Measurements from ENCODE around the gene ESD. TPM values are rescaled to one million over a fixed set of nuclear protein-coding genes. Genes with fewer than 3 reads are reported as not detected.
A peak's percentile ranks its signal among the peaks of the same experiment; 100 is the strongest.

Gene ESD, protein sequence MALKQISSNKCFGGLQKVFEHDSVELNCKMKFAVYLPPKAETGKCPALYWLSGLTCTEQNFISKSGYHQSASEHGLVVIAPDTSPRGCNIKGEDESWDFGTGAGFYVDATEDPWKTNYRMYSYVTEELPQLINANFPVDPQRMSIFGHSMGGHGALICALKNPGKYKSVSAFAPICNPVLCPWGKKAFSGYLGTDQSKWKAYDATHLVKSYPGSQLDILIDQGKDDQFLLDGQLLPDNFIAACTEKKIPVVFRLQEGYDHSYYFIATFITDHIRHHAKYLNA
- total RNA-seq (2021; ENCODE audit: unreplicated experiment): 68.3 TPM
- polyA plus RNA-seq (2012; ENCODE audit: insufficient read length): 50.2 TPM
- Bru-seq, nascent RNA: percentile 82 among the genes with signal in this experiment
- BruChase-seq, experiment 1, labeled RNA remaining after a 2-hour chase: percentile 65 among the genes with signal in this experiment
- percentile 79 among the genes with signal in this experiment for BruChase-seq, experiment 2, labeled RNA remaining after a 6-hour chase
- long read RNA-seq, transcript ESD-202 (10 exons, 1,192 nt): major isoform, 36 of 55 reads
- long read RNA-seq, partial matches to known transcripts: 13 of 55 reads
- long read RNA-seq, other reads (novel, unspliced or antisense): 6 of 55 reads

DNA sequence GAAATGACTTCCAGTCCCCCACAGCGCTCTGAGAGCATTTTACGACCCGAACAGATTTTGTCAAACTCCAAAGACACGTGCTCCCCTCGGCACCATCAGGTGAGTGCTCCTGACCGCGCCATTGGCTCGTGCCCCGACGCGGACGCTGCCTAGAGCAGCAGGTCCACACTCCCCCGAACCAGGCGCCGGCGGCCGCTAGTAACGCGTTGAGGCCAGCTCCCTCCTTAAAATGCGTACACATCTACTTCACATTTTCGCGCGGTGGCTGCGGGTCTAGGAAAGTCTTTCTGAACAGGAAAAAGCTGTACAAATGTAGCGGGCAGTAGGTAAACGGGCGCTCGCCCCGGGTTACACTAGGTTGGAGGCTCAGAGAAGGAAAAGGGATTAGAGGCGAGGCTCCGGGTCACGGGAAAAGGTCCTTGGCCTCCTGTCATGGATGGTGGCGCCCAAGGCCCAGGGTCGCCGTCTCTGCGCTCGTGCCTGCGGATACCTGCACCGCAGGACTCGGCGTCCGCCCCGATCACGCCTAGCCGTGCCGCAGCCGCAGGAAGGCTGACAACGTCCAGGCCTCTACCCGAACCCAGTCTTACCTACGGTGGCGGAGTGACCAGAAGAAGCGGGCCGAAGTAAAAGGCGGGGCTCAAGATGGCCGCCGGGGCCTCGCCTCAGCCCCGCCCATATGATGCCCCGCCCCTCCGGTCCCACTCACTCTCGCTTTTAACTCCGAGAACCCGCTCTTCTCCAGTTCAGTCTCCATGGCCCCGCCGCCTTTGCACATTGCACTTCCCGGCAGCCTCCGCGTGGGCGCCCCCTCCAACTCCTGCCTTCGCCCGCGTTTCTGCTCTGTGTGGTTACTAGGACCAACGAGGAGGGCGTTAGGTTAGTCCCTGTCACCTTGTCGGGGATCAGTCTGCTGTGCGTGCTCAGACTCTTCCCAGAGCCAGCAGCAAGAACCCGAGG is at the start of gene ESD:
Gene ESD, minus strand, starts transcription at position 647 of the 960 bp plus-strand sequence. CDS start 5,748 bp downstream, outside the sequence.
- no peaks in the 10 kb centered on the region for H3K27me3 ChIP-seq (ENCODE audit: control insufficient read depth, insufficient read depth, low read length)
- no peaks in the 10 kb centered on the region for H3K9me3 ChIP-seq (ENCODE audit: control insufficient read depth, insufficient read depth, low read depth, low read length)
- peak within 1 kb of the TSS; percentile 75 to 81 for H3K4me3 ChIP-seq (ENCODE audit: low read depth in 2 of 2, low read length in 2 of 2)
- CTCF ChIA-PET: no interaction called here
- POLR2A ChIA-PET: interaction anchor here (0.7 kb wide), 1 partner anchor 963 kb away, joined by 4 read pairs; no protein-coding TSS in a partner anchor
- peaks cover 7% of the 10 kb centered on the region for H3K4me1 ChIP-seq (ENCODE audit: control insufficient read depth, insufficient read depth, low read length)
- intact Hi-C loops (cut with micrococcal nuclease; ENCODE audit: unreplicated experiment): no loop called here
- TF ChIP-seq SIN3A (IDR thresholded peaks at IDR 0.05; ENCODE audit: borderline replicate concordance, insufficient read depth, low read depth, low read length) (no peak), TCF7L2 (IDR thresholded peaks at IDR 0.05; ENCODE audit: low read depth, low read length) (no peak), POLR2AphosphoS5 (IDR thresholded peaks at IDR 0.05; ENCODE audit: low read depth, low read length) (peak; percentile 76)
- peak; percentile 96 for ATAC-seq
- in situ Hi-C loops (cut with HindIII; ENCODE audit: low pct_unique_long_range_greater_than_20kb, low sequenced_read_pairs): no loop called here
- DNase-seq (ENCODE audit: low read depth, low spot score): peak; percentile 27
- H3K36me3 ChIP-seq (ENCODE audit: control insufficient read depth, insufficient read depth, low read length): peaks cover 2% of the 10 kb centered on the region
- H3K27ac ChIP-seq (ENCODE audit: low read length): peak within 1 kb of the TSS; percentile 93
- no TSS peak for BruUV-seq (replicated peaks)

- DNase-seq (ENCODE audit: low read depth, low spot score) (no peak), ATAC-seq (no peak)
- intact Hi-C loops (cut with micrococcal nuclease; ENCODE audit: unreplicated experiment): no loop called here
- in situ Hi-C loops (cut with HindIII; ENCODE audit: low pct_unique_long_range_greater_than_20kb, low sequenced_read_pairs): no loop called here
- no peak for TF ChIP-seq TCF7L2 (IDR thresholded peaks at IDR 0.05; ENCODE audit: low read depth, low read length)
- TF ChIP-seq, protein P1, sequence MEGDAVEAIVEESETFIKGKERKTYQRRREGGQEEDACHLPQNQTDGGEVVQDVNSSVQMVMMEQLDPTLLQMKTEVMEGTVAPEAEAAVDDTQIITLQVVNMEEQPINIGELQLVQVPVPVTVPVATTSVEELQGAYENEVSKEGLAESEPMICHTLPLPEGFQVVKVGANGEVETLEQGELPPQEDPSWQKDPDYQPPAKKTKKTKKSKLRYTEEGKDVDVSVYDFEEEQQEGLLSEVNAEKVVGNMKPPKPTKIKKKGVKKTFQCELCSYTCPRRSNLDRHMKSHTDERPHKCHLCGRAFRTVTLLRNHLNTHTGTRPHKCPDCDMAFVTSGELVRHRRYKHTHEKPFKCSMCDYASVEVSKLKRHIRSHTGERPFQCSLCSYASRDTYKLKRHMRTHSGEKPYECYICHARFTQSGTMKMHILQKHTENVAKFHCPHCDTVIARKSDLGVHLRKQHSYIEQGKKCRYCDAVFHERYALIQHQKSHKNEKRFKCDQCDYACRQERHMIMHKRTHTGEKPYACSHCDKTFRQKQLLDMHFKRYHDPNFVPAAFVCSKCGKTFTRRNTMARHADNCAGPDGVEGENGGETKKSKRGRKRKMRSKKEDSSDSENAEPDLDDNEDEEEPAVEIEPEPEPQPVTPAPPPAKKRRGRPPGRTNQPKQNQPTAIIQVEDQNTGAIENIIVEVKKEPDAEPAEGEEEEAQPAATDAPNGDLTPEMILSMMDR (IDR thresholded peaks at IDR 0.05): no peak
- TF ChIP-seq, protein P2, sequence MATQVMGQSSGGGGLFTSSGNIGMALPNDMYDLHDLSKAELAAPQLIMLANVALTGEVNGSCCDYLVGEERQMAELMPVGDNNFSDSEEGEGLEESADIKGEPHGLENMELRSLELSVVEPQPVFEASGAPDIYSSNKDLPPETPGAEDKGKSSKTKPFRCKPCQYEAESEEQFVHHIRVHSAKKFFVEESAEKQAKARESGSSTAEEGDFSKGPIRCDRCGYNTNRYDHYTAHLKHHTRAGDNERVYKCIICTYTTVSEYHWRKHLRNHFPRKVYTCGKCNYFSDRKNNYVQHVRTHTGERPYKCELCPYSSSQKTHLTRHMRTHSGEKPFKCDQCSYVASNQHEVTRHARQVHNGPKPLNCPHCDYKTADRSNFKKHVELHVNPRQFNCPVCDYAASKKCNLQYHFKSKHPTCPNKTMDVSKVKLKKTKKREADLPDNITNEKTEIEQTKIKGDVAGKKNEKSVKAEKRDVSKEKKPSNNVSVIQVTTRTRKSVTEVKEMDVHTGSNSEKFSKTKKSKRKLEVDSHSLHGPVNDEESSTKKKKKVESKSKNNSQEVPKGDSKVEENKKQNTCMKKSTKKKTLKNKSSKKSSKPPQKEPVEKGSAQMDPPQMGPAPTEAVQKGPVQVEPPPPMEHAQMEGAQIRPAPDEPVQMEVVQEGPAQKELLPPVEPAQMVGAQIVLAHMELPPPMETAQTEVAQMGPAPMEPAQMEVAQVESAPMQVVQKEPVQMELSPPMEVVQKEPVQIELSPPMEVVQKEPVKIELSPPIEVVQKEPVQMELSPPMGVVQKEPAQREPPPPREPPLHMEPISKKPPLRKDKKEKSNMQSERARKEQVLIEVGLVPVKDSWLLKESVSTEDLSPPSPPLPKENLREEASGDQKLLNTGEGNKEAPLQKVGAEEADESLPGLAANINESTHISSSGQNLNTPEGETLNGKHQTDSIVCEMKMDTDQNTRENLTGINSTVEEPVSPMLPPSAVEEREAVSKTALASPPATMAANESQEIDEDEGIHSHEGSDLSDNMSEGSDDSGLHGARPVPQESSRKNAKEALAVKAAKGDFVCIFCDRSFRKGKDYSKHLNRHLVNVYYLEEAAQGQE (IDR thresholded peaks at IDR 0.05; ENCODE audit: insufficient read depth in 1 of 2, low read depth in 2 of 2, low read length in 1 of 2): no peak
- TF ChIP-seq POLR2AphosphoS5 (IDR thresholded peaks at IDR 0.05; ENCODE audit: low read depth, low read length): no peak
- no TSS peak for BruUV-seq (replicated peaks)
- Histone ChIP-seq H3K27ac (ENCODE audit: low read length) (no peak overlapping the region), H3K36me3 (ENCODE audit: control insufficient read depth, insufficient read depth, low read length) (no peaks in the 10 kb centered on the region), H3K27me3 (ENCODE audit: control insufficient read depth, insufficient read depth, low read length) (no peaks in the 10 kb centered on the region), H3K4me3 (ENCODE audit: low read depth in 2 of 2, low read length in 2 of 2) (no peak overlapping the region), H3K9me3 (ENCODE audit: control insufficient read depth, insufficient read depth, low read depth, low read length) (no peaks in the 10 kb centered on the region), H3K4me1 (ENCODE audit: control insufficient read depth, insufficient read depth, low read length) (no peaks in the 10 kb centered on the region)
- CTCF ChIA-PET: no interaction called here
- POLR2A ChIA-PET: no interaction called here
Observed at GRCh38 chr13:46846726-46847125, 49.8 kb upstream of the ESD start.
